Body of pancreas (tissue), 4 donors: Measurements from ENCODE around the gene SH3RF2.

Source experiments
- CTCF ChIP-seq, 7 experiments: fragments of 450-650 bp in 4 of 7; fragments of 200-600 bp in 3 of 7; sonication (generic) in 3 of 7; IDR thresholded peaks; one replicate each; pipeline ENCODE4 v1.5.1; 2016 to 2019; ENCODE audit warnings: antibody characterized with exemption in 7 of 7
- POLR2A ChIP-seq, 3 donors: fragments of 450-650 bp; IDR thresholded peaks; one replicate each; pipeline ENCODE4 v1.6.1; 2016; ENCODE audit warnings: antibody characterized with exemption in 3 of 3, mild to moderate bottlenecking in 2 of 3

- no peak for TF ChIP-seq POLR2A (IDR thresholded peaks at IDR 0.05)
- no peak for TF ChIP-seq CTCF (IDR thresholded peaks at IDR 0.05)
These were observed 98.2 kb downstream of the SH3RF2 start for GRCh38 chr5:146034605-146035004.
